HPDE6-E6E7 (cell line): ENCODE measurements around the gene FAM3C.

ENCODE experiments used
- DNase-seq: peaks from one replicate; pipeline ENCODE4 v3.0.0; 2011; ENCODE audit warnings: missing footprints; ENCODE audit errors: extremely low spot score

The FAM3C gene

GRCh38 chr7:121379930-121380329, 16.2 kb downstream of the FAM3C start:
- DNase-seq = no peak

DNA sequence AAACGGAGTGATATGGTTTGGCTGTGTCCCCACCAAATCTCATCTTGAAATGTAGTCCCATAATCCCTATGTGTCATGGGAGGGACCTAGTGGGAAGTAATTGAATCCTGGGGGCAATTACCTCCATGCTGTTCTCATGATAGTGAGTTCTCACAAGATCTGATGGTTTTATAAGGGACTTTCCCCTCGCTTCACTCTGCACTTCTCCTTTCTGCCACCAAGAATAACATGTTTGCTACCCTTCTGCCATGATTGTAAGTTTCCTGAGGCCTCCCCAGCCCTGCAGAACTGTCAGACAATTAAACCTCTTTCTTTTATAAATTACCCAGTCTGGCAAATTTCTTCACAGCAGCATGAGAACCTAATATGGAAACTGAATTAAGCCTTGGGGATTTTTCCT, 19.1 kb downstream of the FAM3C start:
- DNase-seq = no peak

DNA sequence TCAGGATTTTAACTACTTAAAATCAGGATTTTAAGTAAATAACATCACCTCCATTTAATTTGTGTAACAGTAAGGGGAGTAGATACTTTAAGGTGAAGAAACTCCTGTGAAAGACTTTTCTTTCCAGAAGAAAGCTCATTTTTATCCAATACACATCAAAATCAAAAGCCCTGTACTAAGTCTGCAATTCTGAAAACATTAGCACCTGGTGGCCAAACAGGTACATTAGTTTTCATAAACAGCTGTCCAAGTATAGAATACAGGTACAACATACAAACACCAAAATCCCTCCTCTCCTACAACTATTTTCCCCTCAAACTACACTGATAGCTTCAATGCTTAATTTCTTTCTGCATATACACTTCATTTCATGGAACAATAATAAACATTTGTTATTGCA, 22.9 kb downstream of the FAM3C start:
- DNase-seq = no peak

DNA sequence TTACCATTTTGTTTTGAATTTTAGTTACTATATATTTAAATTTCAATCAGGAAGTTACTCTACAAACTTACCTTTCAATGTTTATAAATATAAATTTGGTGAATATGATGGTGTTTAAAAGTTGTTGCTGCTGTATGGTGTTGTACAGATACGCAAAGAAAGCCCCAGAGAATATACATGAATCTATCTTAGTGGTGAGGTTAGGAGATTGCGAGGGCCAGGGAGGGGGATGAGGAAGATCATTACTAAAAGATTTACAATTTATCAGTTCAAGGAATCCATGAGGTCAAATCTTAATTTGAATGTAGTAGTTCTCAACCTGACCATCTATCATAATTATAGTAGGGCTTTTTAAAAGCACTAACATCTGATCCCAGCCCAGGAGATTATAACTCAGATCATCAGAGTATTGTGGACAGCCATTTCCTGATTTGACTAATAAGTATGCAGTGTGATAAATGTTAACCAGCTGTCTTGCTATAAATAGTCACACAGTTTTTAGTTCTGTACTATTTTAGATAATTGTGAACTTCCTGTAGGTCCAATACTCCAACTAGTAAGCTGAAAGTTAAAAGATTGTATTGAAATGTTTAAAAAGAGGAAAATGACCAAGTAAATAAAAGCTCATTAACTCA, 23.6 kb downstream of the FAM3C start:
- DNase-seq = no peak

- DNase-seq = no peak
Observed at GRCh38 chr7:121371883-121372282, 24.2 kb downstream of the FAM3C start.

- DNase-seq = no peak
Observed at GRCh38 chr7:121371367-121371766, 24.7 kb downstream of the FAM3C start.

GRCh38 chr7:121369462-121369861, 26.6 kb downstream of the FAM3C start:
- no peak for DNase-seq

GRCh38 chr7:121366852-121367431, 29.2 kb downstream of the FAM3C start:
- DNase-seq = no peak

- DNase-seq = no peak
Observed at GRCh38 chr7:121360564-121360963, 35.5 kb downstream of the FAM3C start.

DNA sequence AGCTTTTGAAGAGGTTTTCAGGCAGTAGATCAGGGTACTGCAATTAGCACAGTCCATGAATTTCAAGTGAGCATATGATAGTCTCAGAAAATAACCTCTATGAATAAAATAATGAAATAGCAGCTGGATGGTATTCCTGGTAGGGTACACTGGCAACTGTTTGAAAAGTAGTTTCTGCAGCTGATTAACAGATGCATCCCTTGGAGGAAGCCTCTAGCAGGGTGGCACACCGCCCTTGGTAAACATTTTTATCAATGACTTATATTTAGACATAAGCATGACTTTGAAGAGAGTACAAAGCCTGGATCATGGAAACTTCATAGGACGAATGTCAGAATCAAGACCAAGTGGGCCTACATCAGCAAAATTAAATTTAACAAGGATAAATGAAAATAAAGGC, 40.5 kb downstream of the FAM3C start:
- DNase-seq = no peak

GRCh38 chr7:121352323-121352722, 43.8 kb downstream of the FAM3C start:
- DNase-seq = no peak

DNA sequence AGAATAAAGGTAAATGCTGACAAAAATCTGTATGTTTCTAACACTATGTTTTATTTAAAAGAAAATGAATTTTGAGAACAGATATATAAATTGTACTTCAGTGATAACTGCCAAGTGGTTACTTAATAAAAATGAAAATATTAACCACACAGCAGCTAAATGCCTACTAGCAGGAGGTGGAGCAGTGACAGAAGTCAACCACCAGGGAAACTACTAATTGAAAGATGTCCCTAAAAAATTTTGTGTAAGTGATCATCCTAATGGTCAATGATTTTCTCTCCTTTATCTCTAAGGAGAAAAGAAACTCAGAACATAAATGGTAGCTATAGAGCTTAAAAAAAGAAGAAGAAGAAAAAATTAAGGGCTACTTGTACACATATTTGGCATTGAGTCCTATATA, 44.4 kb downstream of the FAM3C start:
- no peak for DNase-seq

DNA sequence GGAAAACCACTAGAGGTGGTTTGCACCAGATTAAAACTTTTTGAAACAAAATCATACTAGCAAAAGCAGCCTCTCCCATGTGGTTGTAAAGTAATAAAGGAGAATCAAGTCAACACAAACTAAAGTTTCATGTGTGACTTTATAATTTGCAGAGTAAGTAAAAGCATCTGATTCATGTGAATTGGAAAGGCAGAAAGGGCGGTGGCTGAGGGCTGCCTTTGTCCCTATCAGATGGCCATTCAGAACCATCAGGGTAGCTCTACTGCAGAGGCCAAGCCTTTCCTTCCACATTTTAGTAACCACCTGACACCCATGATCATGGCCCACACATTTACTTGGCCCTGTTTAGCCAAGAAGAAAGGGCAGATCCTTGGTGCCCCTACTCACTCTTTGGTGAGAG, 51.6 kb downstream of the FAM3C start:
- DNase-seq = no peak

DNA sequence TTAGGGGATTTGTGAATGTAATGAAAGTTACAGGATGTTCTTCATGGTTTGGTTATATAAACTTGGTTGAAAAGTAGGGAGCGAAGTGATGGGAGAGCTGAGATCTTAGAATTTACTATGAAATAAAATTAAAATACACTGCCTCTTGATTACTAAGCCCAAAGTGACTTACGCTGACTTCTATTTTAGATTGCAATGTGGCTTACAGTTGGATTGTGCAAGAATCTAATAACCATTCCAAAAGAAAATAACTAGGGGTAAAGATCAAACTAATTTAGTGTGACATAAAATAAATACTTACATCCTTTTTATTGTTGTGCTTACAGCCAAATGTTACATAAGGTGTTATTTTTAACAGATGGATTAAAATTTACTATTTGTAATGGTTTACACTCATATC, 52.0 kb downstream of the FAM3C start:
- no peak for DNase-seq

DNA sequence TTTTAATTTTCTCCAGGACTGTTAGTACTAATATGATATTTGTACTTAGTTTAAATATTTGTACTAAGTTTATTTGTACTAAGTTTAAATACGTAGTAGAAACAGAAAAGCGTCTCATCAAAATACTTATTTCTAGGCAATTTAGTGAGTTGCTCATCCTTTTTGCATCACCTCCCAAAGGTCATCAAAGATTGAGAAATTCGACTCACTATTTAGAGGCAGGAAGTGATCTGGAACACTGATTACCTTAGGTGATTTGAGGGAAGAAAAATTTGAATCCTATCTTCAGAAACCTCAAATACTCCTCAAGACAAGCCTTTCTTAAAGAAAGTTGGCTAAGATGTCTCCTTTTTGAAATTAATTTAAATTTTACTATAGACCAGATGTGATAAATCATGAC, 52.8 kb downstream of the FAM3C start:
- DNase-seq = no peak

GRCh38 chr7:121342631-121343030, 53.5 kb downstream of the FAM3C start:
- DNase-seq = no peak

GRCh38 chr7:121341933-121342332, 54.2 kb downstream of the FAM3C start:
- DNase-seq = no peak

GRCh38 chr7:121339082-121339481, 57.0 kb downstream of the FAM3C start:
- DNase-seq = no peak

GRCh38 chr7:121337398-121337797, 58.7 kb downstream of the FAM3C start:
- DNase-seq = no peak

DNA sequence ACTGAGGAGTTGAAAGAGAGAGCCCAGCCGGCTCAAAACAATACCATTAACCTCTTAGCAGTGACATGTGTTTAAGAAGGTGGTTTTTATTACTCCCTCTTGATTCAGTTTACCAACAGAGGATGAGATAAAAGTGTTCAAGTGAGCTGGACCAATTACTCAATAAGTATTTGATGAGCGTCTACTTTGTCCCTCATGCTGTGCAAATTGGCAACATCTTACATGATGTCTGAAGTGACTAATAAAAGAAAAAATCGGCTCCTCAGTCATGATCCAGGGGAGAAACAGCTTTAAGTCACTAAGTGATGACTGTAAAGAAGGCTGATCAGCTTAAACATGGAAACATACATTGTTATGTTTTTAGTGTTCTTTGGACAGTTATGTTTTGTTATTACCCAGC, 59.5 kb downstream of the FAM3C start:
- DNase-seq = no peak

DNA sequence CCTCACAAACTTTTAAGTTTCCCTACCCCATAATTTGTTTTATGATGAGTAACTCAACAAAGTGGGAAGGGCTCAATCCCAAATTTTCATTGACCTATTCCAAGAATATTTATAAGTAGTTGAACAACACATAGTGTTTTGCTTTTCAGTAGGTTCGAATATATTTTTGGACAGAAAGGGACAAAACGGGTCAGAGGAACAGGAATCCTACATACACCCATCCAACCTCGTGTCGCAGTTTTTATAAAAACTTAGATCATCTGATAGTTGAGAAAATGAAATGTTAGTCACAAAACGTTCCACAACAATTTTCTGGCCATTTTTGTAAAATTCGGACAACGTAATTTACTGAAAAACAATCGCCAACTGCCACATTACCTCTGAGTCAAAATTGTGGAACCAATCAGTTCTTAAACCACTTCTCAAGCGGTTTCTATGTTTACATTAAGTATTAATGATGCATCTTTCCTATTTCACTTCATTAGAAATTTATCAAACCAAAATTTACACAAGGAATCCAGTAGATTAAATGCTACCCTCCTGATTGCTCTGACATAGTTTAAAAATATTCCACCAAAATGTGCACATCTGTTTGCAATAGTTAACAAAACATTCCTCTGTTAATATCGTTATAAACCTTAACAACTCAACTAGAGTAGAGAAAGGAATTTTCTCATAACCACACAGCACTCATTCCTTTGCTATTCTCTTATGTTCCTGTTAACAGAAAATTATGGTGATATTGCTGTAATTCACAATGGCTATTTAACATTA, 61.0 kb downstream of the FAM3C start:
- no peak for DNase-seq

DNA sequence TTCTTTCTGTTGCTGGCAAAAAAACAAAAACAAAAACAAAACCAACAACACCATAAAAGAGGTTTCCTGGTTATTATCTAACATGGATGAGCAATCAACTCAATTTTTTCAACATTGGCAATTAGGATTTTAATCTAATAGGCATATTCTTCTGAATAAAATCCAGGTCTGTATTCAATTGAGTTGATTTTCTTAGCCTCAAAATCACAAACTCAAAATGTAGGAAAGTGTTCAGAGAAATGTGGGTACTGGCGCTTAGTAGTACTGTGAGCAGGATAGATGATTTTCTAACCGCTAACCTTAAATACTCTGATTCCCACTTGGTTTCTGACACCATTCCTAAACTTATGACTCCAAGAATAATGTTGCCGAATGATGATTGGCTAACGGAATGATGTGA, 61.7 kb downstream of the FAM3C start:
- no peak for DNase-seq

DNA sequence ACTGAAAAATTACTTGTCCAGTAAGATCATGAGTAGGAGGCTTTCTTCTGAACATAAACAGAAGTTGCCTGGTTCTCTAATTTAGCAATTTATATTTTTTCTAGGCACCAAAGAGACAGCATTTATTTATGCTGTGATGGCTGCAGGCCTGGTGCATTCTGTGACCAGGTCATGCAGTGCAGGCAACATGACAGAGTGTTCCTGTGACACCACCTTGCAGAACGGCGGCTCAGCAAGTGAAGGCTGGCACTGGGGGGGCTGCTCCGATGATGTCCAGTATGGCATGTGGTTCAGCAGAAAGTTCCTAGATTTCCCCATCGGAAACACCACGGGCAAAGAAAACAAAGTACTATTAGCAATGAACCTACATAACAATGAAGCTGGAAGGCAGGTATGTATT, 64.5 kb downstream of the FAM3C start:
- no peak for DNase-seq
